GM19468 (cell line): ENCODE measurements around the gene TRMT1.

Experiments used
- ATAC-seq: cut with Tn5 transposase; IDR thresholded peaks from one replicate; pipeline ENCODE4 v1.9.1; 2021; ENCODE audit warnings: mild to moderate bottlenecking, moderate library complexity, moderate number of reproducible peaks; ENCODE audit not compliant: unreplicated experiment; ENCODE audit errors: extremely low read depth

The TRMT1 gene

GRCh38 chr19:13092606-13093235, 23.8 kb downstream of the TRMT1 start:
- ATAC-seq: no peak

GRCh38 chr19:13092158-13092543, 24.4 kb downstream of the TRMT1 start:
- ATAC-seq: no peak

DNA sequence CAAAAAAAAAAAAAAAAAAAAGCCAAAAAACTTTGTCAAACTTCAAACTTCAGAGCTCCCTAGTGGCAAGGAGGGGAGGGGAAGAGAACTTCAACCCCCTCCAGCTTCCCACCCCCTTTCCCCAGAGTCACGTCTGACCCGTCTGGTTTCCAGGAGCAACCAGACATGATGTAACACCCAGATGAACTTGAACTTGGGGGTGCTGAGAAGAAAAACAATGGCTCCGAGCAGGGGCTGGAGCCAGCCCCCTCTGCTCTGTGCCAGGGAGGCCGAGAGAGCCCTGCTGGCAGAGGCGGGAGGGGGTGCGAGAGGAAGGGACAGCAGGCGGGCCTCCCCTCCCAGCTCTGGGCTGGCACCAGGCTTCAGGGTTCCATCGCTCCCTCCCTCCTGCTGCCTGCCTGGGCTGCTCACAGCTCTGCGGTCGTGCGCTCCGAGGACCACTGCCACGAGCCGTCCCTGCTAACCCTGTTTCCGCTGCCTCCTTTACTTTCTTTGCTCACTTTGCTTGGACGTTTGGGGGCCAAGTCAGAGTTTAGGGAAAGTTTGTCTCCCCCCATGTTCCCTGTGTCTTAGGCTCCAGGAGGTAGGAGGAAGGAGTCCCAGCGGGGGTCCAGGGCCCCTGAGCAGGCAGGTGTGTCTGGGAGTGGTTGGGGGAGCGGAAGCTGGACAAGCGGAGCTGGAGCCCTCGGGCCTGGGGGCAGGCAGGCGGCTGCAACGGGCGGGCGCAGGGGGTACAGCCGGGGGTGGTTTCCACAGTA, 25.0 kb downstream of the TRMT1 start:
- ATAC-seq: no peak

GRCh38 chr19:13090511-13091231, 25.9 kb downstream of the TRMT1 start:
- ATAC-seq: no peak

DNA sequence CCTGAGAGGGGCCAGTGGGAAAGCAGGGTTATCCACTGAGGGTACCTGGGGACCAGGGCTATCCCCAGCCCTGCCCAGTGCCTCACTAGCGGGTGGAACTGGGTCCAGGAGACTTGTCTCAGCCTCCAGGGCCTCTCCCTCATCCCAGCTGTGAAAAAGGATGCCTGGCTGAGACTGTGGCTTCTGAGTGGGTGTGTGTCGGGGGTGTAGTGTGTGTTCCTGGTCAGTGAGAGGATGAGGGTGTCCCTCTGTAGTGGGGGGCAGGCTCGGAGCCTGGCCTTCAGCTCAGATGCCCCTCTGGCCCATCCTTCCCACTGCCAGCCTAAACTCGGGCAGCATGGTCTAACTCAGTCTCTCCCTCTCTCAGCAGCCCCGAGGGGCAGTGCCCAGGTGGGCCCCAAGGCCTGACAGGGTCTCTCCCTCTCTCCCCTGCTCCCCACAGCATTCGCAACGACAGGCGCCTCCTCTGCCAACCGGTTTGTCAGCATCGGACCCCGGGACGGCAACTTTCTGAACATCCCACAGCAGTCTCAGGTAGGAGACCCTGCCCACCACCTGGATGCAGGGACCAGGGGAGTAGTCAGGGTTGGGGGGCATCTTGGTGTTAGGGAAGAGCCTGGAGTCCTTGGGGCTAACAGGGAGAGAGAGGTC, 26.6 kb downstream of the TRMT1 start:
- no peak for ATAC-seq

- no peak for ATAC-seq
Measured at GRCh38 chr19:13089139-13089856, 27.2 kb downstream of the TRMT1 start.

- no peak for ATAC-seq
Measured at GRCh38 chr19:13087795-13088537, 28.6 kb downstream of the TRMT1 start.

GRCh38 chr19:13087295-13087694, 29.2 kb downstream of the TRMT1 start:
- no peak for ATAC-seq

- no peak for ATAC-seq
Measured at GRCh38 chr19:13086341-13086740, 30.2 kb downstream of the TRMT1 start.

DNA sequence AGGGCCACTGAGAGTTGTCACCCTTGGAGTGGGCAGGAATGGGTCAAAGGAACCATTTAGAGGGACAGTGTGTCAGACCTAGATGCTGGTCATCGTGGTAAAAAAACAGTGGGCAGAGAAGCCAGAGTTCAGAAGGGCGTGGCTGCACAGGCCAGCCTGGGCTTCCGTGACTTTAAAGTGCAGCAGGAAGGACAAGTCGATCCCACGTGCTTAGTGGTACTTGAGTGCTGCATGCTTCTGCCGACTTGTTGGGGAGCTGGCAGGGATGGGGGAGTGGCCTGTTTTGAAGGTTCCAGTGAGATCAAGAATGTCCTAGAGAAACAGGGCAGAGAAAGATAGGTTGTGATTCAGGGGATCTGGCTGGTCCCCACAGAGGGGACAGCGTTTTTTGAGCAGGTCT, 30.9 kb downstream of the TRMT1 start:
- ATAC-seq: no peak

- ATAC-seq: no peak
Measured at GRCh38 chr19:13083627-13084026, 32.9 kb downstream of the TRMT1 start.

DNA sequence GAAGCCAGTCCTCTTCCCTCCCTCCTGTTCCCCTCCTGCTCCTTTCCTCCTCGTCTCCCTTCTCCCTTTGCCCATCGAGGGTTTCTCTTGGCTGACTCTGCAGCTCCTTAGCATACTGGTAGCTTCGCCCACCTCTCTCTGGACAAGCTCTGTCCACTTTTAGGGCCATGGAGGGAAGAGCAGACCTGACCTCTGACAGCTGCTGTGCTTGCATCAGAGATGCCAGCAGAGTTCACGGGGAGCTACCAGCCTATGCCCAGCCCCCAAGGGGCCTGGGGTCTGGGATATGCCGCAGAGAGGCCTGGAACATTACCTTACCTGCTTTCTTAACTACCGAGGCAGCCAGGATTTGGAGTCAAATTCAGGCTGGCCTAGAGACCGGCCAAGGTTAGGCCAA, 33.5 kb downstream of the TRMT1 start:
- no peak for ATAC-seq

GRCh38 chr19:13082192-13083007, 34.1 kb downstream of the TRMT1 start:
- no peak for ATAC-seq

DNA sequence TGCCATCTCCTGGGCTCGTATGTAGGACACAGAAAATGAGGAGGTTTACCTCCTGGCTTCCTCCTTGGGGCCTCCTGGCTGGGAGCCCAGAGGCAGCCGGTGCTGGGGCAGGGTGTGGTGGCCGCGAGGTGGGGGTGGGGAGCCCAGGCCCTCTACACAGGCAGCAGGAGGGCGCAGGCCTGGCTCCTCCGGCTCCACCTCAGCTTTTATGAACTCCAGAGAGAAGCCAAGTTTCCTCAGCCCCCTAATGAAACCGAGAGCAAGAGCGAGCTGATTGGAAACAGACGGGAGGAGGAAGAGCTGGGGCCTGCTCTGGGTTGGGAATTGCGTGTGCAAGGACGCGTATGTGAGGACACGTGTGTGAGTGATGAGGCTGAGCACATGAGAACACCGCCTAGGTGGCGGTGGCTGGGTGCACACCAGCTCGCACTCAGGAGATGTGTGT, 37.0 kb downstream of the TRMT1 start:
- ATAC-seq: no peak

GRCh38 chr19:13078897-13079541, 37.5 kb downstream of the TRMT1 start:
- no peak for ATAC-seq

- no peak for ATAC-seq
Measured at GRCh38 chr19:13078381-13078780, 38.2 kb downstream of the TRMT1 start.

GRCh38 chr19:13077240-13077639, 39.3 kb downstream of the TRMT1 start:
- ATAC-seq: no peak

DNA sequence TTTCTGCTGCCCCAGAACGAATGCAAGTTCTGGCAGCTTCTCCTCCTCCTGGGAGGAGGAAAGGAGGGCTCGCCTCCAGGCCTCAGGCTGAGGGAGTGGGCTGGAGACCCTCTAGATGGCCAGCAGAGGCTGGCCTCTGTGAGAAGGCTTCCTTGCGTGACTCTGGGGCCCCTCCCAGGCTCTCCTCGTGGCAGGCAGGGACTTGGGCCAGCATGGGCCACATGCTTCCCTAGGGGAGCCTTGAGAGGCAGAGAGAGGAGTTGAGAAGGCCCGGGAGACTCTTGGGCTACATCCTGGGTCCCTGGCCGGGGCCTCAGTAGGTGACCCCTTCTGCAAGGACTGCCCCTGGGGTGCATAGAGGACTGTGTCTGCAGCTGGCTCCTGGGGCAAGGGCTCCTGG, 39.8 kb downstream of the TRMT1 start:
- no peak for ATAC-seq
